Measurements from ENCODE around the gene CCK. TPM values are rescaled to one million over a fixed set of nuclear protein-coding genes. Genes with fewer than 3 reads are reported as not detected.

CCK gene
- total RNA-seq, 1 donor from 2014 or later: 0.48 TPM

DNA sequence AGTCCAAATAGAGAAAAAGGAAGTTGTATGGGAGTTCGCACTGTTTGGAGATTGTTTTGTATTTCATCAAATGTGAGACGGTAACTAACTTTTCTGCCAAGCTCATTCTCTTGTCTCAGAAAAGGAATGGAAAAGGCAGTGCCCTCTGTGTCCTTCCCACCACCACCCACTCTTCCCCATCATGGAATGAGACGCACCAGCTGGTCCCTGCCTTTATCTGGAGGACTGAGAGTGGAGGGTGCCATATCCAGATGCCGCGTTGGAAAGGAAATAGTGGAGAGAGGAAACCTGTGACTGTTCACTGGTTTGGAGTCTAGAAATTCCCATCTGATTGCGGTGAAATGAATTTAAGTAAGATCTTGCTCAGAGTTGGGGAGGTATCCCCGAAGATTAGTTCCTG, 3.7 kb upstream of the CCK start:
- no peak for DNase-seq (ENCODE audit: low spot score)

DNA sequence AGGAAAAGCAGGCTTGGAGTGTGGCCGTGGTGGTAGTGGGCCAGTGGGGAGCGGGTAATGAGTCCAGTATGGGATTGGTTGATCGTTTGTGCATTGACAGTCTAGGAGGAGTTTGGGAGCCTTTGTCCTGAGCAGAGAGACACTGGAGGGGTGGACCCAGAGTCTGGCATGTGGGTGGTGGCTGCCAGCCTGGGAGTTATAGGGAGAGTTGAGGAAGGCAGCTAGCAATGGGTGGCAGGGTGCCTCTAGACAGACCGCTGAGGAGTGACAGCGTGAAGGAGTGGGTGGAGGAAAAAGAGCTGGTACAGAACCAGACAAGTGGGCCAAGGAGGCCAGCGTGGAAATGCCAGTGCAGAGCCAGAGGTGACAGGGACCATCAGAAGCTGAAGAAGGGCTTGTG, 1.9 kb upstream of the CCK start:
- DNase-seq (ENCODE audit: low spot score): no peak

DNA sequence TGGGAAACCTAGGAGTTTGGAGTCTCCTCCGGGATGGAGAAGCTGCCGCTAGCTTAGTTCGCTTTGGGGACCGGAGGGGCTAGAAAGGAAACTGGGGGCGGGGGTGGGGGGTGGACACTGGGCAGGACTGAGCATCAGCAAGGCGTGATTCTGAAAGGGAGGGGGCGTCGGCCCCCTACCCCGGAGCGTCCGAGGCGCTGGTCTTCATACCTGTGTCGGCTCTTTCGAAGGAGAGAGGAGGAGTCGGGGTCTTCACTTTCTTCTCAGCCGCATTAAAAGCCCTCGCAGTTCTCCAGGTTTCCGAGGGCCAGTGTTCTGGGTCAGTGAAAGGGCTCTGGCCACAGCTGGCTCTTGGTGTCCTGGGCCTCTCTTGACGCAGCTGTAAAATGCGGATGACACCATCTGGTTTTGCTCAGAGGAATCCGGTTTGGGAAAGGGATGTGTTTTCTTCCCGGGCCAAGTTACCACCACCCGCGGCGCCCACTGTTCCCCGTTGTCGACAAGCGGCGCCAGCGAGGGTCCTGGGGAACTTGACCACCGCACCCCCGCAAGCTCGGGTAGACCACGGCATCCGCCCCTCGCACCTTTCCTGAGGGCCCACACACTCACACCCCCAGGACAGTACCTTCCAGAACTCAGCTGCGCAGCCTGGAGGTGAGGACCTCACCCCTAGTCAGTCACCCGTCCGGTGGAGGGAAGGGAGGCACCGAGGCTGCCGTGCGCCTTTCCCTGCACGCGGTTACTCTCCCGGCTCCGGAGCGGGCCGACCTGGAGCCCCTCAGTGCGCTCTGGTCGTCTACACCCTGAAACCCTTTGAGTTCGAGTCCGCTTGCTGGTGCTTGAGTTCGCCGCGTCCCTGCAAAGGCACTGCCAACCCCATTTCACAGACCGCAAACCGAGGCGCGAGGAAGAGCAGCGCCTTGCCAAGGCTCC, 660 bp downstream of the CCK start:
- no peak for DNase-seq (ENCODE audit: low spot score)

DNA sequence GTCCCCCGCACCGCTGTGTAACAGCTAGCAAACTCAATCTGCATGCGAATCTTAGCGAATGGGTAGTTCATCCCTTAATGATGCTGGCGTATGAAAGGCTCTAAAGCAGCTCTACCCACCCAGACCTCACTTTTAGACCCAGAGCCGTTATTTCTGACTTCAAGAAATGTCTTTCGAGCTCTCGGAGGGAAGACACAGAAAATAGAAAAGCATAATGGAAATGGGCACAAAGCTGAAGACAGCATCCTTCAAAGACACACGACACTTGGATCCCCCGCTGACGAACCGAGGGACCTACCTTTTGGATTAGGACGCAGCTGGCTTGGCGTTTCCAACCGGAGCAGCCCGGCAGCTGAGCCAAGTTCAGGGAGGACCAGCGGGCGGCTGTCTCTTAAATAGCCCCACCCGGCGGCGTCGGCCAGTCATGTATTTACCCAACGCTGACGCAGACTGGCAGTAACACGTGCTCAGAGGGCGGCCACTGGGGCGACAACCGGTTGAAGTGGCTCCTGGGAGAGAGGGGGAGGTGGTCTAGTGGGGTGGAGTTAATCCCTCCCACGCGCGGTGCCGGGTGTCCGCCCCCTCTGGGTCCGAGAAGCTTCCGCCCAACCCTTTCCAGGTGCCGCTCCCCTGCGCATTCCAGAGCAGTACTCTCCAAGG, 1.5 kb downstream of the CCK start:
- no peak for DNase-seq (ENCODE audit: low spot score)

DNA sequence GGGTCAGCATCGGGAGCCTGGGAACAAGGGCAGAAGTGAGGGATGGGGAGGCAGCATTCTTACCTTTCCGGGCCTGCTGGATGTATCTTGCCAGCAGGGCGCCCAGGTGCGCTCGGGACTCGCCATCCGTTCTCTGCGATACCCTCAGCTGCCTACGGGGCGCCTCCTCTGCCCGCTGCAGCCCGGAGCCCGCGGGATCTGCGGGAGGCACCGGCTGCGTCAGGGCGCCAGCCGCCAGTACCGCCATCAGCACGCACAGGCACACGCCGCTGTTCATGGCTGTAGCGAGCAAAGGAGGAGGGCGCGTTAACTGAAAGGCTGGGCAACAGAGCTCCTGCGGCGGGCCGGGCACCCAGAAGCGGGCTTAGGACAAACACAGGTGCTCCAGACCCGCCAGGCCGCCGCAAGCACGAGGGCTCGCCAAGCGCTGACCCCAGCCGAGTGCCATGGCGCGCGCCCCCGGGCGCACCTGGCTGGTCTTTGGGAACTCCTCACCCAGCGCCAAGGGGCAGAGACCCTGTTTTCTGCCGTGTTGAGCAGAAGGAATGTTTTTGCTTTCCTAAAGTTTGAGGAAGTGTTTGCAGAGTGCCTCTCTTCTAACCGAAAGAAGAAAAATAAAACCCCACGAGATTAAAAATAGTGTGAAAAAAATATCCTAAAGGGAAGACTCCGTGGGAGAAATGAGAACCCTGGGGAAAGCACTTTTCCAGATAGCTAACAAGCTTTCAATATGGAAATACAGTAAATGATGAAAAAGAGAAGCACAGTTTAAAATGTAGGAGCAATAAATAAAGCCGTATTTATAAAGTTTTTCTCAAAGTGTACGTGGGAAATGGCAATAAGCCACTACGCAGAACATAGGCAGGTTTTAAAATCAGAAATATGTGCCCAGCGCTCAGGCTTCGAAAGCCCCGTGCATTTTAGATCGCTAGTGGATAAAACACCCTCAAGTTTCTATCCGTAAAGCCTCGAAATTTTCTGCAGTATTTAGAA, 2.3 kb downstream of the CCK start:
- DNase-seq (ENCODE audit: low spot score): no peak

DNA sequence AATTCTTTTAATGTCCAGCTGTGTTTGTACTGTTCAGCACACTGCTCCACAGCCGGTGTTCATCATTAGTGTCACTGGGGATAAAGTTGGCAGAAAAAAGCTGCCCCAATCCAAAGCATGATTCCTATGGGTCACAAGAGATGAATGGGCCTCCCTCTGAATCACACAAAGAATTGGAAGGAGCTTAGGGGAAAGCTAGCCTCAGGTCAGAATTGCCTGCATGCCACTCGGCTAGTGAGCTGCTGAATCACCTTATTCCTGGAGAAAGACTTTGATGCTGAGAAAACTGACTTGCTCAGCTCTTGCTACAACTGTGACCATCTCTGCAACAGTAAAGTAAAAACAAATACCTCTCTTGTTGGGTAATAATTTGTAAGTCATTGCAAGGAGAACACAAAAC, 3.5 kb downstream of the CCK start:
- DNase-seq (ENCODE audit: low spot score): no peak

DNA sequence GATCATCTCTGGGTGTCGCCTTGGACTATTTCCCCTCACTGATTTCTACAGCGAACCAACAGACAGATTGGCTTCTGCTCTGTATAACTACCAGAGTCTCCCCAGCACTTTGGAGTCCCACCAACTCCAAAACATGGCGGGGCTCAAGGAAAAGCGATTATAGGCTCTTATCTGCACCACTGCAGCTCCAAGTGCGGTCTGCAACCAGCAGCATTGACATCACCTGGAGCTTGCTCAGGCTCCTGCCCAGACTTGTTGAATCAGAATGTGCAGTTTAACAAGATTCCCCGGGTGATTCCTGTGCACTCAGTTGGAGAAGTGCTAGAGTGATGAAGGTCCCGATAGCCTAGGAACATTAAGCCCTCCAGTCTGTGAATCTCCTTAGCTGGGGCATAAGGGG, 9.0 kb downstream of the CCK start:
- DNase-seq (ENCODE audit: low spot score): no peak

DNA sequence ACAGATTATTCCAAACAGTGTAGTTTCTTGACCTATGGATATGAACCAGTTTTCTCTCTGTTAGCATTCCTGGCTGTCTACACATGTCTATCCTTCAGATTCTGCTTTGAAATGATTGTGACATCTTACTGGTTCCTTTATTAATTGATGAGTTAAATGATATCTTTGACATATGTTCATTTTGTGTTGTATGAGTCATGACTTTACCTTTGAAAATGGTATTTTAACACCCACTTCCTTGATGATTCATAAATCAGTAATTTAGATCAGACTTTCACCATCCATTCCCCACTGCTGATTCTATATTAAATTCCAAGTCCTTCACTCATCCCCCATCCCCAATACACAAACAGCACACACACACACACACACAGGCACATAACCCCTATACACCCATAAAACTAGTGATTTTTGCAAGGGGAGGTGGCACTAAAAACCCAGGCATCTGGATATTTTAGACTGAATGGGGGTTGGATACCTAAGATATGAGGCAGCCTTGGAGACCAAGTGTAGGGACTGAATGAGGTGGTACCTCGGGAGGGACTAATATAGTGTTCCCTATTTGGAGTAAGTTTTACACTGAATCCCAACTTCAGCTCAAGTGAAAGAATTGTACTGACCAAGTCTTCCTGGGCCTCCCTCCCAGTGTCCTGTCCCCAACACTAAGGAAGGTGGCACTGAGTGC, 9.7 kb downstream of the CCK start:
- DNase-seq (ENCODE audit: low spot score): no peak

DNA sequence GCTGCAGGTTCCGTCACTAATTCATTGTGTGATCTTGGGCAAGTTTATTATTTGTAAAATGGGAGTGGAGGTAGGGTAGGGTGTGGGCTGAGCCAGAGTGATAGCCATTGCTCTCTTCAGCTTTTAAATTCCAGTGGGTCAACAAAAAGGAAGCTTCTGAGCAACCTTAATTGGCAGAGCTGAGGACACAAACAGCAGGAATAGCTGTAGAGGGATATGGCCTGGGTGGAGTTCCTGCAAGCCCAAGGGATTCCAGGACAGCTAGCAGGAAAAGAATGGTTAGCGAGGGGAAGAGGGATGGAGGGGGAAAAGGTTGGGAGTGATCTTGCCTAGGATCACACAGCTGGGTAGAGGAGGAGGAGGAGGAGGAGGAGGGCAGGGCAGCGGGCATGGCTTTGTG, 11.4 kb downstream of the CCK start:
- no peak for DNase-seq (ENCODE audit: low spot score)

DNA sequence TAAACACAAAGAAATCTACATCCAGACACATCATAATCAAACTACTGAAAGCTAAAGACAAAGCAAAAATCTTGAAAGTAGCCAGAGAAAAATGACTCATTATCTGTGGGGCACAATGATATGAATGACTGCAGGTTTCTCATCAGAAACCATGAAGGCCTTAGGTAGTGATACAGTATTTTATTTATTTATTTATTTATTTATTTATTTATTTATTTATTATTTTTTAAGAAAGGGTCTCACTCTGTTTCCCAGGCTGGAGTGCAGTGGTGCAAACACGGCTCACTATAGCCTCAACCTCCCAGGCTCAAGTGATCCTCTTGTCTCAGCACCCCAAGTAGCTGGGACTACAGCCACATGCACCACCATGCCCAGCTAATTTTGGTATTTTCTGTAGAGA, 15.2 kb downstream of the CCK start:
- DNase-seq (ENCODE audit: low spot score): no peak

DNA sequence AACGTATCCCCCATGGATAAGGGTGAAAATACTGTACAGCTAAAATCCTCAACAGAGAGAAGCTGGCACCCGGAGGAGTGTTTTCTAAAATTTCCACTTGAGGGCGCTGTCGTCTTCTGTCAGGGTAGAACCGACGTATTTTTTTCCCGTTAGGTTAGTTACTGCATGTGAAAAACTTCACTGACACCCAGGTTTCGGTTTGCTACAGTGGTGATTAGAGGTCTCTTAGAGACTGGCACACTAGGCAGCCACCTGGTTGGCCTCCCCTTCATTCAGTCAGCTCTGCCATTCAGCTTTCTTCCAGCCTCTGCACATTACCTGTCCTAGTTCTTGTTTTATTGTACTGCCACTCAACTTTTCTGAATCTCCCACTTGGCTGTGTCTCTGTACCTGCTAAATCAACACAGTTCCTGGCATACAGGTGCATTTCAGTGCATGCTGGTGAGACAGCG, 18.4 kb downstream of the CCK start:
- no peak for DNase-seq (ENCODE audit: low spot score)

DNA sequence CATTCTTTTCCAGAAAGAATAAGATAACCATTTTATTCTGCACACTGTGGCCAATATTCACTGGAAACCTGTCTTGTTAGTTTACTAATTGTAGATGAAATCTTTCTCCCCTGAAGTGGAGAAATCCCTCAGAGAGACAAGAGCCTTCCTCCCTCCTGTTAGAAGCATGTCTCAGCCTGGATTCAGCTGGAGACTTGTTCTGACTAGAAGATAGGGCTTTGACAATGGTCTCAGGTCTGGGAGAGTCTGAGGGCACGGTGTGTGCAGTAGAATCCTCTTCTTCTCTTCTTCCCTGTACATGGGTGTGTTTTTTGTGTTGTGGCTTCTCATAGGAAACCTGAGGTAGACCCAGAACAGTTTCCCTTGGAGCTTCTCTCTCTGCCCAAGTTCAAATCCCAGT, 19.9 kb downstream of the CCK start:
- DNase-seq (ENCODE audit: low spot score): no peak

DNA sequence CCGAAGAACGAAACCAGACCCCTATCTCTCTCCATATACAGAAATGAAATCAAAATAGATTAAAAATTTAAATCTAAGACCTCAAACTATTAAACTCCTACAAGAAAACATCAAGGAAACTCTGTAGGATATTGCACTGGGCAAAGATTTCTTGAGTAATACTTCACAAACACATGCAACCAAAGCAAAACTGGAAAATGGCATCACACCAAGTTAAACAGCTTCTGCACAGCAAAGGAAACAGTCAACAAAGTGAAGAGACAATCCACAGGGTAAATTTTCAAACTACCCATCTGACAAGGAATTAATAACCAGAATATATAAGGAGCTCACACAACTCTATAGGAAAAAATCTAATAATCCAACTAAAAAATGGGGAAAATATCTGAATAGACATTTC, 29.4 kb downstream of the CCK start:
- no peak for DNase-seq (ENCODE audit: low spot score)

DNA sequence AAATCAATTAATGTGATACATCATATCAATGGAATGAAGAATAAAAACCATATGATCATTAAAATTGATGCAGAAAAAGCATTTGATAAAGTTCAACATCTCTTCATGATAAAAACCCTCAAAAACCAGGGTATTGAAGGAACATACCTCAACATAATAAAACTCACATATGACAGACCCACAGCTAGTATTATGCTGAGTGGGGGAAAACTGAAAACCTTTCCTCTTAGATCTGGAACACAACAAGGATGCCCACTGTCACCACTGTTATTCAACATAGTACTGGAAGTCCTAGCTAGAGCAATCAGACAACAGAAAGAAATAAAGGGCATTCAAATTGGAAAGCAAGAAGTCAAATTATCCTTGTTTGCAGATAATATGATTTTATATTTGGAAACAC, 30.5 kb downstream of the CCK start:
- no peak for DNase-seq (ENCODE audit: low spot score)

DNA sequence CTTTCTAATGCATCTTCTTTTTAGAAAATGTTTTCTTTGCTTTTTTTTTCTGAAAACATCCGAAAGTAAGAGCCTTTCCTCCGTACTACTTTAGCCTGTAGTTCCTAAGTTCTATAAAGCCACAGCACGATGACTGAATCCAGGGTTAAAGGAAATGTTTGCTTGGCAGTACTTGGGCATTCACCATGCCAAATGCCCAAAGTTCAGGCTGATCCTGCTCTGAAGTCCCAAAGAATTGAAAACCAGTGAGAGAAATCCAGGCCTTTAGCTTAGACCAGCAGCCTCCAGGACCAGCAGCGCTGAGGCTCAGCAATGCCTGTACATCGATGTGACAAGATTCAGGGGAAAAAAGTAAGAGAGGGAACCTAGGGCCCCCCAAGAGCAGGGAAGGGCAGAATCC, 35.1 kb downstream of the CCK start:
- DNase-seq (ENCODE audit: low spot score): no peak

DNA sequence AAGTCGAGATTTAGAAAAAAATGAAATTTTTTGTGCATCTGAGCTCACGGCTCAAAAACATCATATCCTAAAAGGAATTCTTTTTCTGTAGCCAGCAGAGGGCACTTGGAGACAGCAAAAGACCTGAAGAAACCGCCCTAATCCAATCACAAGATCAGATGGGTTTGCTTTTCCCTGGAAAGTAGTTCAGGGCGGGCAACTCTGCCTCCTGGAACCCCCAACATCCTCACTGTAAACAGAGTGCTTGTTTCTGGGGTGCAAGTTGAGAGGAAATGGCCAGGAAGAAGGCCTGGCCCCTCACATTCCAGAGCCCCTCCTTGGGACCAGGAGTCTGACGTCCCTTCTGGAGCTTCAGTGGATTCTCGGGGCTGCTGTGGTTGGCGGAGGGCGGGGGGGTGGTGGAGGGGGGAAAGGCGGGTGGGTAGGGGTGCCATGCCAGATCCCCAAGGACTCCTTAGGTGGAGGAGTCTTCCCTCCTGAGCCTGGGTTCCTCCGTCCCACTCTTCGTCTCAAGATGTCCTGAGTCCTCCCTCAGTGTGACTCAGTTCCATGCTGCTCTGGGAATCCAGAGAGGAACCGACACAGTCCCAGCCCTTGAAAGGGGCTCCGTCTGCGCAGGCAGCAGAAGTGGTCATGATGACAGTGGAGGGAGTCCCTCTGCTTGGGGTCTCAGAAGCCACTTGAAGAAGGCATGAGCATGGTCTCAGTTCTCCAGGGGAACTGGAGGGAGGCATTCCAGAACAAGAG, 35.9 kb downstream of the CCK start:
- no peak for DNase-seq (ENCODE audit: low spot score)

DNA sequence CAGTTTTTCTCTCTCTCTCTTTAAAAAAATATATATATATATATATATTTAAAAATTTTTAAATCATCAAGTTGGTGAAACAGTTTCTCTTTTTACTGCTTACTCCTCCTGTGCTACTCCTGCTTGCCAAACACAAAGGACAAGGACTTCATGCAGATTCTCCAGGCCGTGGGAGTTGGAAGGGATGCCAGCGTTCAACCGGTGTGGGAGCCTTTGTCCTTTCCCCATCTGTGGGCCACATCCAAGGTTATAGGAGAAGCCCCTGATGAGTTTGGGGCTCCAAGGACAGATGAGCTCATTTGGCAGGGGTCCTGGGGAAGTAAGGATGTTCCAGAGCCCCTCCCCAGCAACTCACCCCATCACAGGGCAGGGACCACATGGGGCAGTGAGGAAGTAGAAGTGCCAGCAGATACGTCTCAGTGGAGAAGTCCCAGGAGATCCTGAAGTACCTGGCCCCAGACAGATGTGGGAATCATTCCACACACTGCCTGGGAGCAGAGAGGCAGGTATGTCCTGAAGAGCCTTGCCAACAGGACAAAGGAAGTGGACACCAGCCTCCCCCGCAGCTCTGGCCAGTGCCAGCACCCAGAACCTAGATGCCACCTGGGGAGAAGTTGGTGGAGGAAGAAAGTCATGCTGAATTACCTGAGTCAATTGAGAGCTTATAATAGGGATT, 36.6 kb downstream of the CCK start:
- DNase-seq (ENCODE audit: low spot score): no peak

DNA sequence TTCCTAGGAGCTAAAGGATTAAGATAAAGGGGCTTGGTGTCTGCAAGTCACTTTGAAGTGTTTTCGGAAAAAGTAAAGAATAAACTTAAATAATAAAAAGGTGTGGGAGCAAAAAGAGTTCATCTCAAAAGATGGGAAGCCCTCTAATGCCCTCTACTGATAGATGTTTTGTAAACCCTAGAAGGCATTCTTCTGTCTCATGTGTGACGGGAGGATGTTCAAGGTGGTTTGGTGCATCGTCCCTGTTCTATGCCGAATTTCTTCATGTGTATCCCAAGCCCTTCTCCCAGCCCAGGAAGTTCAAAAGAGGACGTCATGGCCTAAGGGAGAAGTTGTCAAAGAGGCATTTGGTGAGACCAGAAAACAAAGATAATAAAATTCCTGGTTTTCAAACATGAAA, 37.2 kb downstream of the CCK start:
- DNase-seq (ENCODE audit: low spot score): no peak
